Trophoblast cell (in vitro differentiated cells and primary cell): ENCODE results near the gene E2F3.

Experiments
- DNase-seq, 2 donors: peaks; one replicate each; pipeline ENCODE4 v3.0.0-alpha.2; 2016
- H2AFZ ChIP-seq: 2 replicates; pipeline ENCODE4 v1.6.1; 2013; ENCODE audit warnings: low read length, moderate library complexity, mild to moderate bottlenecking; ENCODE audit not compliant: insufficient read depth, poor library complexity
- H2AK5ac ChIP-seq: 2 replicates; pipeline ENCODE4 v1.6.1; 2013; ENCODE audit warnings: mild to moderate bottlenecking, low read length
- H2BK120ac ChIP-seq: 2 replicates; pipeline ENCODE4 v1.6.1; 2013; ENCODE audit warnings: low read length, mild to moderate bottlenecking, moderate library complexity; ENCODE audit not compliant: insufficient read depth, poor library complexity
- H2BK12ac ChIP-seq: 2 replicates; pipeline ENCODE4 v1.6.1; 2013; ENCODE audit warnings: mild to moderate bottlenecking, low read length, moderate library complexity
- H2BK5ac ChIP-seq: 2 replicates; pipeline ENCODE4 v1.6.1; 2013; ENCODE audit warnings: low read length, low read depth, moderate library complexity, mild to moderate bottlenecking; ENCODE audit not compliant: poor library complexity
- H3K14ac ChIP-seq: 2 replicates; pipeline ENCODE4 v1.6.1; 2013; ENCODE audit warnings: mild to moderate bottlenecking, low read length
- H3K18ac ChIP-seq: 2 replicates; pipeline ENCODE4 v1.6.1; 2013; ENCODE audit warnings: mild to moderate bottlenecking, low read length
- H3K23ac ChIP-seq: 2 replicates; pipeline ENCODE4 v1.6.1; 2013; ENCODE audit warnings: low read length
- H3K27ac ChIP-seq: 2 replicates; pipeline ENCODE4 v1.5.1; 2013; ENCODE audit warnings: low read depth, mild to moderate bottlenecking, inconsistent platforms, low read length, moderate library complexity
- H3K27me3 ChIP-seq: 2 replicates; pipeline ENCODE4 v1.6.1; 2013; ENCODE audit warnings: inconsistent platforms, mild to moderate bottlenecking, low read length, moderate library complexity; ENCODE audit not compliant: insufficient read depth
- H3K36me3 ChIP-seq, 2 experiments: 1 replicate in 1 of 2; 2 replicates in 1 of 2; pipeline ENCODE4 v1.6.1; 2013; ENCODE audit warnings: low read length in 2 of 2, mild to moderate bottlenecking in 2 of 2, moderate library complexity in 1 of 2; ENCODE audit not compliant: insufficient read depth in 2 of 2, control insufficient read depth in 1 of 2
- H3K4ac ChIP-seq: 2 replicates; pipeline ENCODE4 v1.6.1; 2013; ENCODE audit warnings: low read depth, mild to moderate bottlenecking, low read length, moderate library complexity
- H3K4me1 ChIP-seq, 2 experiments: 1 replicate in 1 of 2; 2 replicates in 1 of 2; pipeline ENCODE4 v1.6.1; 2013; ENCODE audit warnings: low read length in 2 of 2, mild to moderate bottlenecking in 2 of 2, moderate library complexity in 1 of 2; ENCODE audit not compliant: insufficient read depth in 2 of 2, control insufficient read depth in 1 of 2
- H3K4me2 ChIP-seq: 2 replicates; pipeline ENCODE4 v1.6.1; 2013; ENCODE audit warnings: inconsistent platforms, mild to moderate bottlenecking, low read length, moderate library complexity
- H3K4me3 ChIP-seq: 2 replicates; pipeline ENCODE4 v1.5.1; 2013; ENCODE audit warnings: mild to moderate bottlenecking, low read depth, low read length, inconsistent platforms
- H3K79me1 ChIP-seq: one replicate; pipeline ENCODE4 v1.6.1; 2013; ENCODE audit warnings: low read length
- H3K79me2 ChIP-seq: 2 replicates; pipeline ENCODE4 v1.6.1; 2013; ENCODE audit warnings: low read length, mild to moderate bottlenecking; ENCODE audit not compliant: control insufficient read depth, insufficient read depth, poor library complexity
- H3K9ac ChIP-seq: 2 replicates; pipeline ENCODE4 v1.6.1; 2013; ENCODE audit warnings: mild to moderate bottlenecking, low read length
- H3K9me3 ChIP-seq: 2 replicates; pipeline ENCODE4 v1.6.1; 2013; ENCODE audit warnings: low read depth, mild to moderate bottlenecking, control low read depth, inconsistent platforms, low read length; ENCODE audit not compliant: insufficient read depth
- H4K12ac ChIP-seq: 2 replicates; pipeline ENCODE4 v1.6.1; 2013; ENCODE audit warnings: low read depth, mild to moderate bottlenecking, low read length, moderate library complexity
- H4K8ac ChIP-seq: 2 replicates; pipeline ENCODE4 v1.6.1; 2013; ENCODE audit warnings: low read depth, mild to moderate bottlenecking, low read length, moderate library complexity
- H4K91ac ChIP-seq: one replicate; pipeline ENCODE4 v1.6.1; 2013; ENCODE audit warnings: low read depth, mild to moderate bottlenecking, low read length, moderate library complexity
- WGBS: extraction: QIAGEN DNeasy Blood & Tissue Kit; methylation state at CpG from one replicate; pipeline ENCODE4 v1.1.7; 2013; ENCODE audit warnings: missing lambda C conversion rate; ENCODE audit not compliant: insufficient read length, insufficient coverage; ENCODE audit errors: extremely low coverage; 5-methylcytosine and 5-hydroxymethylcytosine counted together

The E2F3 gene

DNA sequence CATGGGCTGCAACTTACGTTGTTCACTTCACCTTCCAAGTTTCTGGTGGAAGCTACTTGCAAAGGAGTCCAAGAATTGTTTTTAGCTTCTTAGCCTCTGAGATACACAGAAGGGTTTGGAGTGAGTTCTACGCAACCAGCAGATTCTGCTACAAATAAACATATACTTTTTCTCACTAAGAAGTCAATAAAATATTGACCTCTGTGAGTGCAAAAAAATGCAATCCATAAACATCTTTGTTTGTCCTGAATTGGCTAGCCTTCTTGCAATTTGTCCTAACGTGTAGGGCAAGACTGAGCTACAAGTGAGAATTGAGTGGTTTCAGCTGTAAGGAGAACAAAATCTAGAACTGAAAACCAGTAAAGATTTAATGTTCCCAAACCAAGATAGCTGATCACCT, 26.2 kb upstream of the E2F3 start:
- Histone ChIP-seq H3K36me3 (no peaks in the 10 kb centered on the region), H4K8ac (no peak overlapping the region), H3K79me2 (no peaks in the 10 kb centered on the region), H2AK5ac (no peak overlapping the region), H3K23ac (no peak overlapping the region), H3K9ac (no peak overlapping the region), H2AFZ (no peak overlapping the region), H3K4me3 (no peak overlapping the region), H3K9me3 (no peaks in the 10 kb centered on the region), H3K4me1 (no peaks in the 10 kb centered on the region), H3K27ac (no peak overlapping the region), H4K91ac (no peak overlapping the region), H3K4ac (no peak overlapping the region), H3K4me2 (no peak overlapping the region), H3K27me3 (no peaks in the 10 kb centered on the region), H2BK120ac (no peak overlapping the region), H3K79me1 (no peaks in the 10 kb centered on the region), H4K12ac (no peak overlapping the region), H3K14ac (no peak overlapping the region), H3K18ac (no peak overlapping the region), H2BK12ac (no peak overlapping the region), H2BK5ac (no peak overlapping the region)
- no CpG with 5 or more reads among the region's 3 CpGs for WGBS
- no peak for DNase-seq

DNA sequence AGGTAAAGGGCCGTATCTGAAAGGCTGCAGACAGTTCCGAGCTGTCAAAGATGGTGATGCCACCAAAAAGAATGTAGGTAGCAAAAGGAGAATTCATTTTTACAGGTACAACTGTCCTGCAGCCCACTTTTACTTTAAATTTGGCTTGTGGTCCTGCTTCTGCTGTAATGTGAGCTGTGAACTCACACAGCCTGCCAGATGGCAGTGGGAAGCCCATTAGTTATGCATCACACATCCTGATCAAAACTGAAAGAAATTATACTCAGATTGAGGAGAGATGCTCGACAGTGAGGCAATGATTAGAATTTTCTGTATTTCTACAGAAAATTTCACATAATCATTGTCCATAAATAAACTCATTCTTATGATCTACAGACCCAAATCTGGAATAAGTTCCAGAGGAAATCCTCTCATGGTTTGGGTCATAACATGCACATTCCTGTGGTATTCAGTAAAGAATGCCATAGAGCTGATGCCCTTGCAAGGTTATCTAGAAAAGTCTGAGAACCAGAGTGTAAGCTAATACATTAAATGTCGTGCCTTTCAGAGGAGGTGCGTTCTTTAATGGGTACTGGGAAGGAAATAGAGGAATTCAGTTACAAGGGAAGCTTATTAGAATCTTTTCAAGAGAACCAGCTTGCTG, 23.9 kb upstream of the E2F3 start:
- Histone ChIP-seq H3K4me1 (no peaks in the 10 kb centered on the region), H3K27ac (no peak overlapping the region), H3K79me1 (no peaks in the 10 kb centered on the region), H2AK5ac (no peak overlapping the region), H2AFZ (no peak overlapping the region), H3K4ac (no peak overlapping the region), H2BK5ac (no peak overlapping the region), H3K79me2 (no peaks in the 10 kb centered on the region), H4K8ac (no peak overlapping the region), H3K9me3 (no peaks in the 10 kb centered on the region), H3K27me3 (no peaks in the 10 kb centered on the region), H3K9ac (no peak overlapping the region), H4K12ac (no peak overlapping the region), H2BK120ac (no peak overlapping the region), H3K23ac (no peak overlapping the region), H3K4me3 (no peak overlapping the region), H4K91ac (no peak overlapping the region), H2BK12ac (no peak overlapping the region), H3K36me3 (no peaks in the 10 kb centered on the region), H3K18ac (no peak overlapping the region), H3K4me2 (no peak overlapping the region), H3K14ac (no peak overlapping the region)
- peak in 1 of 2 donors; percentile 39 for DNase-seq
- WGBS: no CpG with 5 or more reads among the region's 5 CpGs

DNA sequence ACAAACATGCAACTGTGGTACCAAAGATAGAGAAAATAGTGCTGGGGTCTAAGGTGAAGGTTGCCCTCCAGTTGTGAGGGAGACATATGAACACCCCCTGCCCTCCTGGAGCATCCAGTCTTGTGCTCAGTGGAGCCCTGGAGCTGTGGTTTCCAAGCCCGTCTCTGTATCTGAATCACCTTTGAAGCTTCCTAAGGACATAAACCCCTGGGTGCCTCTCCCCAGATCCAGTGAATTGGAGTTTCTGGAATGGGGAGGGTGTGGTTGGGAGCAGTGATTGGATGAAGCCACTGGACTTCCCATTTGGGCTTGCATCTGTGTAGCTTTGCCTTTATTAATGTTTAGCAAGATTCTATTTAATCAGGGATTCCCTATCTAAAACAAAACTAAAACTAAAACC, 22.4 kb upstream of the E2F3 start:
- no peak overlapping the region for H3K4me2 ChIP-seq
- H3K27ac ChIP-seq: no peak overlapping the region
- H3K9me3 ChIP-seq: no peaks in the 10 kb centered on the region
- H4K8ac ChIP-seq: no peak overlapping the region
- no peak overlapping the region for H2AFZ ChIP-seq
- no peak overlapping the region for H3K14ac ChIP-seq
- H3K4ac ChIP-seq: no peak overlapping the region
- H3K9ac ChIP-seq: no peak overlapping the region
- H4K12ac ChIP-seq: no peak overlapping the region
- no peak overlapping the region for H2AK5ac ChIP-seq
- DNase-seq: no peak
- H2BK5ac ChIP-seq: no peak overlapping the region
- H4K91ac ChIP-seq: no peak overlapping the region
- no peaks in the 10 kb centered on the region for H3K79me2 ChIP-seq
- H3K27me3 ChIP-seq: no peaks in the 10 kb centered on the region
- H3K4me3 ChIP-seq: no peak overlapping the region
- no peak overlapping the region for H2BK120ac ChIP-seq
- no CpG with 5 or more reads among the region's 1 CpG for WGBS
- H2BK12ac ChIP-seq: no peak overlapping the region
- H3K18ac ChIP-seq: no peak overlapping the region
- no peak overlapping the region for H3K23ac ChIP-seq
- no peaks in the 10 kb centered on the region for H3K4me1 ChIP-seq
- H3K36me3 ChIP-seq: no peaks in the 10 kb centered on the region
- no peaks in the 10 kb centered on the region for H3K79me1 ChIP-seq

DNA sequence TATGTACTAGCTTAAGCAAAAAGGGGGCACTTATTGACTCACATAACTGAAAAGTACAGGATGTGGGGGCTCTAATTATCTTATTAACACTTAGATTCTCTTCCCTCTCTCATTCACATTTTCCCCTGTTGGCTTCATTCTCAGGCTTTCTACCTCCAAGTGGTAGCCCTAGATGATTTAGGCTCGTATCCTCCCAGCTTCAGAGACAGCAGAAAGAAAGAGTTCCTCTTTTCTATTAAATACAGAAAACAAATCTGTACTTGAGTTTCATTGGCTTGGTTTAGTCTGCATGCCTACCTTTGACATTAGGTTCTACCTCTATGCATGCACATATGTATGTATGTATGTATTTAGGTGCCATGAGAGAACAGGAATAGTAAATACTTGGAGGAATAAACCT, 15.5 kb upstream of the E2F3 start:
- Histone ChIP-seq H3K9ac (no peak overlapping the region), H3K18ac (no peak overlapping the region), H3K9me3 (no peaks in the 10 kb centered on the region)

More for the DNA sequence above, 15.5 kb upstream of the E2F3 start:
- Histone ChIP-seq H3K4me2 (no peak overlapping the region), H4K8ac (no peak overlapping the region), H2BK120ac (no peak overlapping the region), H3K14ac (no peak overlapping the region), H4K12ac (no peak overlapping the region), H3K79me2 (no peaks in the 10 kb centered on the region), H3K27ac (no peak overlapping the region), H3K79me1 (no peaks in the 10 kb centered on the region), H2BK12ac (no peak overlapping the region), H2AFZ (no peak overlapping the region), H3K27me3 (no peaks in the 10 kb centered on the region), H3K4ac (no peak overlapping the region), H2BK5ac (no peak overlapping the region), H3K4me3 (no peak overlapping the region), H4K91ac (no peak overlapping the region), H3K4me1 (no peaks in the 10 kb centered on the region), H3K36me3 (no peaks in the 10 kb centered on the region), H3K23ac (no peak overlapping the region), H2AK5ac (no peak overlapping the region)
- no CpG with 5 or more reads among the region's 1 CpG for WGBS
- no peak for DNase-seq
